Left hindlimb (tissue), 1 donor: Measurements from ENCODE around the gene EHMT1.
"Not testable (repeated sequence)": the region's sequence is repeated elsewhere in the genome, so short reads cannot be mapped to it uniquely, and the experiment has no call there.

Experiments
- DNase-seq: peaks from one replicate; pipeline ENCODE4 v3.0.0-alpha.2; 2018

EHMT1 gene

GRCh38 chr9:137694962-137695875 lies 76.4 kb downstream of the EHMT1 start:
- DNase-seq: no peak

GRCh38 chr9:137696136-137696925 lies 77.5 kb downstream of the EHMT1 start:
- DNase-seq: no peak

GRCh38 chr9:137697193-137697592 lies 78.4 kb downstream of the EHMT1 start:
- DNase-seq: no peak

- no peak for DNase-seq
Measured at GRCh38 chr9:137697832-137698231, 79.0 kb downstream of the EHMT1 start.

DNA sequence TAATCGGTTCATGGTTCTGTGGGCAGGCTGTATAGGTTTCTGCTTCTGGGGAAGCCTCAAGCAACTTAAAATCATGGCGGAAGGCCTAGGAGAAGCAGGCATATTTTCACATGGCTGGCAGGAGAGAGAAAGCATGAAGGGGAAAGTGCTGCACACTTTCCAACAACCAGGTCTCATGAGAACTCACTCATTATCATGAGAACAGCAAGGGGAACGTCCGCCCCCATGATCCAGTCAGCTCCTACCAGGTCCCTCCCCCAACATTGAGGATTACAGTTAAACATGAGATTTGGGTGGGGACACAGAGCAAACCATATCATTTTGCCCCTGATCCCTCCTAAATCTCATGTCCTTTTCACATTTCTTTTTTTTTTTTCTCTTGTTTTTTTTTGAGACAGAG lies 82.1 kb downstream of the EHMT1 start:
- no peak for DNase-seq

GRCh38 chr9:137702615-137703379 lies 84.0 kb downstream of the EHMT1 start:
- no peak for DNase-seq

DNA sequence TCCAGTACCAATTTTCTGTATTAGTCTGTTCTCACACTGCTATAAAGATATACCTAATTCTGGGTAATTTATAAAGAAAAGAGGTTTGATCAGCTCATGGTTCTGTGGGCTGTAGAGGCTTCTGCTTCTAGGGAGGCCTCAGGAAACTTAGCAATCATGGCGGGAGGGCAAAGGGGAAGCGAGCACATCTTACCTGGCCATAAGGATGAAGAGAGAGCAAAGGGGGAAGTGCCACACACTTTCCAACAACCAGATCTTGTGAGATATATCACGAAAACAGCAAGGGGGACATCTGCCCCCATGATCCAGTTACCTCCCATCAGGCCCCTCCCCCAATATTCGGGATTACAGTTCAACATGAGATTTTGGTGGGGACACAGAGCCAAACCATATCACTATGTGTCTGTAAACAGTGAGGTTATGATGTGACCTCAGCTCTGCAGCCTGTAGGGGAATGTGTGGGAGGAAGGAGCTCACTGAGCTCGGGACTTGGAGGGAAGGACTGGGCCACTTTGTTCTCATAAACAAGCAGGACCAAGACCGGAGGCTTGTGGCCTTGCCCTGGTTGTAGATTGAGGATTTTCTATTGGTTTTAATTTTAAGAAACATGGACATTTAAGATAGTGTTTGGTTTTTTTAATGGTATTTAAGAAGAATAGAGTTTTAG lies 85.2 kb downstream of the EHMT1 start:
- DNase-seq: no peak

DNA sequence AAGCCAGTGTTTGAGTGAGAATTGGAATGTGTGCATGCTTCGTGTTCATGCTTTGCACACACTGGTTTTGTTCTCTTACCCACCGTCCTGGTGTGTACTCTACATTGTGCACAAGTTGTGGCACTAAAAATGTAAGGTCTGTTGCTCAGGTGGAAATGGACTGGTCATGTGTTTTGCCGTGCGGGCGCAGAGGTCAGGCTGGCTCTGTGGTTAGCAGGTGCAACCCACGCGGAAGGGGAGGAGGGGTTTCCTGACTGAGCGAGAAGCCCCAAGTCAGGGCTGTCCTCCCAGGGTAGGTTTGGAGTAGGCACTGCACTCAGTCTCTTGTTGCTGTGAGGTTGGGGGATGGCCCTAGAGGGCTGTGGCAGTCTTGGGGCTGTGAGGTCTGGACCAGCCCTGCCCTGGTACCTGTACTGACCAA lies 86.6 kb downstream of the EHMT1 start:
- DNase-seq: no peak

DNA sequence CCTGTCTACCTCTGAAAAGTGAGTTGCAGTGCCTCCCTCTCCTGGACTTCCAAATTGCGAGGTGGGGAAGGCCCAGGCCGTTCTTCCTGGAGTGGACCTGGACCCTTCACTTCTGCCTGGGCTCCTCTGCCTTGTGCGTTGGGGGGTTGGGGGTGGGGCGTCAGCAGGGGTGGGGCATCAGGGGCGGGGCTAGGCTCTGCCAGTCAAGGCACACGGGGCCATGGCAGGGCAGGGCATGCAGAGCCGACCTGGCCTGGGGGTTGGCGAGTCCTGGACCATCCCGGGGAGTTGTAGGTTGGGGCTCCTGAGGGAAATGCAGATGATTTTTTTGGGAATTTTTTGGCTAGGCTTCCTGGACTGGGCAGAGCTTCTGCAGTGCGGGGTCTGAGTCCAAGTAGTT lies 87.1 kb downstream of the EHMT1 start:
- no peak for DNase-seq

- DNase-seq: no peak
Measured at GRCh38 chr9:137707361-137707760, 88.6 kb downstream of the EHMT1 start.

DNA sequence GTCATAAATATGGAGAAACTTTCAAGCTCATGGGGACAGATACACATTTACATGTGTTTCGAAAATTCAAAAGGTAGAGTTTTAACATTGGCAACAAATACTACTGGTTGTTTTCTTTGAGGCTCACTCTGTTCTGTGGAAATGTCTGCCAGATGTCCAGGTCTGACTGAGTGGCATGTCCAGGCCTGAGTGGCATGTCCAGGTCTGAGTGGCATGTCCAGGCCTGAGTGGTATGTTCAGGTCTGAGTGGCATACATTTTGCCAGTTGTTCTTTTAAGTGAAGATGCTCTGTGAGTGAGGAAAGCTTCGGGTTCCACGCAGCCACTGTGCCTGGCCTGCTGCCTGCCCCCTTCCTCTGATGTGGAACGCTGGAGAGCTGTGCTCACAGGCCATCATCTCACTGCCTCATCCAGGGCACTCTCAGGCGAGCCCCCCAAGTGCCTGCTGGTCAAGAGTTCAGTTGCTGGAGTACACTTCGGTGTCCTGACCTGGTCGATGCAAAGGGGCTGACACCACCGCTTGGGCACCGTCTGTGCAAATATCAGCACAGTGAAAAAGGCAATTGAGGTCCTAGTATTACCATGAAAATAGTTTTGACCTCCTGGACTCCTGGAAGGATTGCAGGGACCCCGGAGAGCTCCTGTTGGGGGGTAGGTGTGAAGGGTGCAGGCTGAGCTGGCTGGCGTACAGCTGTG lies 89.9 kb downstream of the EHMT1 start:
- no peak for DNase-seq

DNA sequence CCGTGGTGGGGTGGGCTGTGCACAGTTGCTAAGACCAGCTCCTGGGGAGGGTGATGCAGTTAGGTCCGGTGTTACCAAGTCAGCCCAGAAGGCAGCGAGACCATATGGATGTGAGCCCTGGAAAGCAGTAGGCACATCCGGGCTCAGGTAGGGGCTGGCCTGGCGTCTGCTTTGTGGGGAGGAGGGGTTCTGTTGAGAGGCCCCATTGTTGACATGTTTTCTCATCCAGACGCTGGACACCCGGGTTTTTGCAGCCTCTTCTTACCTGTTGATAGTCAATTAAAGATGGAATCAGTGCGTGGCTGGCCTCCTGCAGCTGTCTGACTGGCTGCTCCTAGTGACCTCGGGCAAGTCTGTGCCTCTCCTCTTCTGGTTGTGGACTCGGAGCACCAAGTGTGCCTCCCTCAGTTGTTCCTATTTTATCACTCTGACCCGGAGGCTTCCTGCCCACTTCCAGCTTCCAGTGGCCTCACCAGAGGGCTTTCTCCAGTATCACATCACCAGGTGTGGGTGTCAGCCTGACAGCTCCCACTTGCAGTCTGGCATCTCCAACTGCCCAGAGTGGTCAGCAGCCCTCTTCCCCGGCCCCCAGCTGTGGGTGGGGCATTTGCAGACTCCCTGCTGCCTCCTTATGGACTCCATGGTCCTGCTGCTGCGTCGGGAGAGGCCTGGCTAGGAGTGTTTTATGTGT lies 90.8 kb downstream of the EHMT1 start:
- DNase-seq: no peak

- DNase-seq: no peak
Measured at GRCh38 chr9:137710704-137711103, 91.9 kb downstream of the EHMT1 start.

- no peak for DNase-seq
Measured at GRCh38 chr9:137711678-137712105, 92.9 kb downstream of the EHMT1 start.

DNA sequence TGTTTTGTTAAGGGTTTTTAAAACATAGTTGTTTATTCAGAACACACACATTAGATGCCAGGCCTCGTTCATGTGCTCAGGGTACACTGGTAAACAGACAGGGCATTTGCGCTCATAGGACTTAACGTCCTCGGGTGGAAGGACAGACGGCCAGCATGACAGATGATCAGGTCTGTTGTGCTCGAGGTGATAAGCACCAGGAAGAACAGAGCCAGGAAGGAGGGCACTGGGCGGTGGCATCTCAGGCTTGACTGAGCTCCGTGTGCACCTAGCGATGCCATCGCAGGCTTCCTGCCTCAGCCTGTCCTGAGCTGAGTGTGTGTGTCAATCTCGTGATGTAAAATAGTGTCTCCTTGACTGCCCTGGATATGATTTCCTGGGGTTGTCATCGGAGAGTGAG lies 96.5 kb downstream of the EHMT1 start:
- DNase-seq: no peak

DNA sequence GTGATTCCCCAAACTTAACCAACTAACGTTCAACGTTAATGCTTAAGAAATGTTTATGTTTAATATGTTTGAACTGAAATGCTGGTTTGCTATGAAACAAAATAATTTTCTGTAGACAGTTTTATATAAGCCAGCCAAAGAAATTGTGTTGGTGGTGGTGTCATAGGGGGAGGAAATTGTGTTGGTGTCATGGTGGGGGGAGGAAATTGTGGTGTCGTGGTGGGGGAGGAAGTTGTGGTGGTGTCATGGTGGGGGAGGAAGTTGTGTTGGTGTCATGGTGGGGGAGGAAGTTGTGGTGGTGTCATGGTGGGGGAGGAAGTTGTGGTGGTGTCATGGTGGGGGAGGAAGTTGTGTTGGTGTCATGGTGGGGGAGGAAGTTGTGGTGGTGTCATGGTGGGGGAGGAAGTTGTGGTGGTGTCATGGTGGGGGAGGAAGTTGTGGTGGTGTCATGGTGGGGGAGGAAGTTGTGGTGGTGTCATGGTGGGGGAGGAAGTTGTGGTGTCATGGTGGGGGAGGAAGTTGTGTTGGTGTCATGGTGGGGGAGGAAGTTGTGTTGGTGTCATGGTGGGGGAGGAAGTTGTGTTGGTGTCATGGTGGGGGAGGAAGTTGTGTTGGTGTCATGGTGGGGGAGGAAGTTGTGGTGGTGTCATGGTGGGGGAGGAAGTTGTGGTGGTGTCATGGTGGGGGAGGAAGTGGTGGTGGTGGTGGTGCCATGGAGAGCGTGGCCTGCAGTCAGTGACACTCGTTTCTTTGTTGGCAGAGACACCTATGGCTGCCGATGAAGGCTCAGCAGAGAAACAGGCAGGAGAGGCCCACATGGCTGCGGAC lies 97.3 kb downstream of the EHMT1 start:
- not testable (repeated sequence) for DNase-seq

GRCh38 chr9:137716694-137717287 lies 98.0 kb downstream of the EHMT1 start:
- no peak for DNase-seq

DNA sequence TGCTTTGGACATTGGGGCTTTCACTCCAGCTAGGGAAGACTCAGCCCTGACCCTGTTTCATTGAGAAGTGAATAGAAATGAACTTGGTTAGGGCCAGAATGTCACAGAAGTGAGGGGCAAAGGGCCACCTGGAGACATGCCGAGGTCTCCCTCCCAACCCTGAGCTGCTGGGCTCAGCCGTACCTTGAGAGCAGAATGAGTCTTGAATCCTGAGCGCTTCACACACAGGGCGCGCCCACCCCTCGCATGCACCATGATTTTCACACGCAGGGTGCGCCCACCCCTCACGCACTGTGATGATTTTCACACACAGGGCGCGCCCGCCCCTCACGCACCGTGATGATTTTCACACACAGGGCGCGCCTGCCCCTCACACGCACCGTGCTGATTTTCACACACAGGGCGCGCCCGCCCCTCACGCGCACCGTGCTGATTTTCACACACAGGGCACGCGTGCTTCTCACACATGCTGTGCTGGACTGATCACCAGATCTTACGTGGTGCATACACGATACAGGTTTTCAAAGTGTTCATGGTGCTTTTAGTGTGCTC lies 99.0 kb downstream of the EHMT1 start:
- no peak for DNase-seq

GRCh38 chr9:137719194-137719593 lies 100.4 kb downstream of the EHMT1 start:
- no peak for DNase-seq
